ENCODE measurements around the gene SPEF1.

Gene SPEF1

GRCh38 chr20:3820901-3821727, 39.9 kb upstream of the SPEF1 start:
- peak overlapping the region; percentile 77 for H3K4me3 ChIP-seq (ENCODE audit: insufficient read length, low read depth)
- no peaks in the 10 kb centered on the region for H3K9me3 ChIP-seq (ENCODE audit: insufficient read depth, low read length)
- peaks cover 4% of the 10 kb centered on the region for H3K4me1 ChIP-seq (ENCODE audit: insufficient read depth, insufficient read length)
- peak overlapping the region; percentile 98 for H3K9ac ChIP-seq (ENCODE audit: insufficient read length, low read depth)
- no peak for DNase-seq (ENCODE audit: low read depth, low spot score)
- peaks cover 34% of the 10 kb centered on the region for H3K36me3 ChIP-seq (ENCODE audit: insufficient read depth, insufficient read length, low read length)
- H3K27me3 ChIP-seq (ENCODE audit: insufficient read depth, insufficient read length) = no peaks in the 10 kb centered on the region
- no peak for TF ChIP-seq YY1 (IDR thresholded peaks at IDR 0.05; ENCODE audit: insufficient read depth, insufficient read length)
- TF ChIP-seq SUZ12 (IDR thresholded peaks at IDR 0.05; ENCODE audit: extremely low read depth, insufficient read depth, insufficient read length) = no peak

- Histone ChIP-seq H3K9me3 (ENCODE audit: insufficient read depth, low read length) (no peaks in the 10 kb centered on the region), H3K4me3 (ENCODE audit: insufficient read length, low read depth) (peak within 1 kb of the TSS; percentile 77), H3K27me3 (ENCODE audit: insufficient read depth, insufficient read length) (no peaks in the 10 kb centered on the region), H3K36me3 (ENCODE audit: insufficient read depth, insufficient read length, low read length) (peaks cover 26% of the 10 kb centered on the region), H3K4me1 (ENCODE audit: insufficient read depth, insufficient read length) (peaks cover 4% of the 10 kb centered on the region), H3K9ac (ENCODE audit: insufficient read length, low read depth) (peak within 1 kb of the TSS; percentile 98)
- no peak for TF ChIP-seq ZNF274 (IDR thresholded peaks at IDR 0.05; ENCODE audit: low read depth, low read length)
- peak; percentile 69 for TF ChIP-seq YY1 (IDR thresholded peaks at IDR 0.05; ENCODE audit: insufficient read depth, insufficient read length)
- DNase-seq (ENCODE audit: low read depth, low spot score) = peak; percentile 97
Measured at GRCh38 chr20:3820048-3820900, 39.0 kb upstream of the SPEF1 start, which contains the start of gene AP5S1. Gene AP5S1, plus strand, starts transcription at chr20:3820547. Its CDS starts 1,571 bp downstream, at chr20:3822118.

GRCh38 chr20:3819411-3820047, 38.3 kb upstream of the SPEF1 start:
- TF ChIP-seq YY1 (IDR thresholded peaks at IDR 0.05; ENCODE audit: insufficient read depth, insufficient read length) = no peak
- no peak for TF ChIP-seq ZNF274 (IDR thresholded peaks at IDR 0.05; ENCODE audit: low read depth, low read length)
- TF ChIP-seq SUZ12 (IDR thresholded peaks at IDR 0.05; ENCODE audit: extremely low read depth, insufficient read depth, insufficient read length) = no peak
- Histone ChIP-seq H3K4me3 (ENCODE audit: insufficient read length, low read depth) (peak overlapping the region; percentile 77), H3K9me3 (ENCODE audit: insufficient read depth, low read length) (no peaks in the 10 kb centered on the region), H3K9ac (ENCODE audit: insufficient read length, low read depth) (peak overlapping the region; percentile 70), H3K27me3 (ENCODE audit: insufficient read depth, insufficient read length) (no peaks in the 10 kb centered on the region), H3K4me1 (ENCODE audit: insufficient read depth, insufficient read length) (peaks cover 4% of the 10 kb centered on the region), H3K36me3 (ENCODE audit: insufficient read depth, insufficient read length, low read length) (peaks cover 22% of the 10 kb centered on the region)
- DNase-seq (ENCODE audit: low read depth, low spot score) = no peak

- no peaks in the 10 kb centered on the region for H3K9me3 ChIP-seq (ENCODE audit: insufficient read depth, low read length)
- H3K4me3 ChIP-seq (ENCODE audit: insufficient read length, low read depth) = no peak overlapping the region
- no peak for DNase-seq (ENCODE audit: low read depth, low spot score)
- peaks cover 4% of the 10 kb centered on the region for H3K4me1 ChIP-seq (ENCODE audit: insufficient read depth, insufficient read length)
- H3K9ac ChIP-seq (ENCODE audit: insufficient read length, low read depth) = peak overlapping the region; percentile 47
- no peaks in the 10 kb centered on the region for H3K27me3 ChIP-seq (ENCODE audit: insufficient read depth, insufficient read length)
- H3K36me3 ChIP-seq (ENCODE audit: insufficient read depth, insufficient read length, low read length) = peaks cover 12% of the 10 kb centered on the region
- TF ChIP-seq SUZ12 (IDR thresholded peaks at IDR 0.05; ENCODE audit: extremely low read depth, insufficient read depth, insufficient read length) (no peak), ZNF274 (IDR thresholded peaks at IDR 0.05; ENCODE audit: low read depth, low read length) (no peak), YY1 (IDR thresholded peaks at IDR 0.05; ENCODE audit: insufficient read depth, insufficient read length) (no peak)
Measured at GRCh38 chr20:3818155-3819151, 37.2 kb upstream of the SPEF1 start.

GRCh38 chr20:3815703-3816315, 34.6 kb upstream of the SPEF1 start:
- no peaks in the 10 kb centered on the region for H3K36me3 ChIP-seq (ENCODE audit: insufficient read depth, insufficient read length, low read length)
- peaks cover 7% of the 10 kb centered on the region for H3K4me1 ChIP-seq (ENCODE audit: insufficient read depth, insufficient read length)
- DNase-seq (ENCODE audit: low read depth, low spot score) = no peak
- TF ChIP-seq YY1 (IDR thresholded peaks at IDR 0.05; ENCODE audit: insufficient read depth, insufficient read length) (no peak), ZNF274 (IDR thresholded peaks at IDR 0.05; ENCODE audit: low read depth, low read length) (no peak), SUZ12 (IDR thresholded peaks at IDR 0.05; ENCODE audit: extremely low read depth, insufficient read depth, insufficient read length) (no peak)
- no peaks in the 10 kb centered on the region for H3K9me3 ChIP-seq (ENCODE audit: insufficient read depth, low read length)
- no peaks in the 10 kb centered on the region for H3K27me3 ChIP-seq (ENCODE audit: insufficient read depth, insufficient read length)
- H3K4me3 ChIP-seq (ENCODE audit: insufficient read length, low read depth) = no peak overlapping the region
- H3K9ac ChIP-seq (ENCODE audit: insufficient read length, low read depth) = no peak overlapping the region

DNA sequence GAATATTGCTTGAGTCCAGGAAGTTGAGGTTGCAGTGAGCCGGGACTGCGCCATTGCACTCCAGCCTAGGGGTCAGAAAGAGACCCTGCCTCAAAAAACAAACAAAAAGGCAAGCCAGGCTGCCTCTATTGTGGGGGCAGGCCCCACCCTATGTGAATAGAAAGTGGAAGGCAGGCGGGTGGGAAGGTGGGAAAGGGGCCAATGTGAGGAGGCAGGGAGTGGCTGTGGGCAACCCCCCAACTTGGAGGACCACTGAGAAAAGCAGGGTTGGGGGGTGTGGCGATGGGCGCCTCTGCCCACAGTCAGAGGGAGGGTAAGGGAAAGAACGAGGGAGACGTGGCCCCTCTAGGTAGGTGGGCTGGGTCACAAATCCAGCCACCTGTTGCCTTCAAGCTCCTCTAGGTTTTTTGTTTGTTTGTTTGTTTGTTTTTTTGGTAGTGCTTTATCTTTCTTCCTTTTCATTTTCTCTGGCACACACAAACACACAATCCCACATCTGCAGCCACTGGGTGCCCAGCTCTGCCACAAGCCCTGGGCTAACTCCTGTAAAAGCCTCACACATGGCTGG, 33.8 kb upstream of the SPEF1 start:
- Histone ChIP-seq H3K27me3 (ENCODE audit: insufficient read depth, insufficient read length) (no peaks in the 10 kb centered on the region), H3K36me3 (ENCODE audit: insufficient read depth, insufficient read length, low read length) (no peaks in the 10 kb centered on the region), H3K9ac (ENCODE audit: insufficient read length, low read depth) (no peak overlapping the region), H3K9me3 (ENCODE audit: insufficient read depth, low read length) (no peaks in the 10 kb centered on the region), H3K4me3 (ENCODE audit: insufficient read length, low read depth) (no peak overlapping the region), H3K4me1 (ENCODE audit: insufficient read depth, insufficient read length) (peaks cover 7% of the 10 kb centered on the region)
- TF ChIP-seq ZNF274 (IDR thresholded peaks at IDR 0.05; ENCODE audit: low read depth, low read length) (no peak), YY1 (IDR thresholded peaks at IDR 0.05; ENCODE audit: insufficient read depth, insufficient read length) (no peak), SUZ12 (IDR thresholded peaks at IDR 0.05; ENCODE audit: extremely low read depth, insufficient read depth, insufficient read length) (no peak)
- no peak for DNase-seq (ENCODE audit: low read depth, low spot score)

All from NT2/D1 (cell line).